K562 (cell line): ENCODE results near the gene ZNF737. TPM values are rescaled to one million over a fixed set of nuclear protein-coding genes. Genes with fewer than 3 reads are reported as not detected.
A peak's percentile ranks its signal among the peaks of the same experiment; 100 is the strongest.

Experiments
- ATAC-seq: fragments of 200-7000 bp; cut with Tn5 transposase; 3 replicates; pipeline ENCODE4 v1.9.1; 2020; ENCODE audit warnings: moderate library complexity
- BruUV-seq: library from RNA; stranded (reverse); fragments of 400-500 nt; replicated peaks from 2 replicates; lab custom pipeline; 2021; lab: Mats Ljungman, UMichigan
- CTCF ChIA-PET: fragments of 300-600 bp; formaldehyde crosslinking; extraction: SDS; loops from one replicate; lab custom pipeline; 2021; ENCODE audit warnings: low intra/inter-chr PET ratio; lab: Yijun Ruan, JAX
- POLR2A ChIA-PET: fragments of 300-600, 350-650 bp; sonication (Branson Sonifier 250); formaldehyde crosslinking; extraction: SDS; loops from one replicate; lab custom pipeline; 2021; ENCODE audit warnings: antibody characterized with exemption, inconsistent platforms; lab: Yijun Ruan, JAX
- DNase-seq, 4 experiments: peaks; one replicate each; pipeline versions ENCODE4 v3.0.0 to v3.0.0-alpha.2; 2011 to 2018; ENCODE audit warnings: low spot score in 3 of 4, mixed read lengths in 3 of 4; ENCODE audit errors: extremely low read depth in 1 of 4
- FAIRE-seq: peaks from 2 replicates; lab custom pipeline; 2011; peaks lifted over from hg19 to GRCh38; lab: Jason Lieb, UNC
- H2AFZ ChIP-seq: 2 replicates; pipeline ENCODE4 v1.6.0; 2011; ENCODE audit warnings: low read depth, low read length, control low read depth, inconsistent platforms
- H3K27ac ChIP-seq: fragments of 200-600 bp; 3 replicates; pipeline ENCODE4 v1.8.0; 2011; ENCODE audit warnings: low read depth, mild to moderate bottlenecking, control low read depth, inconsistent platforms, low read length, moderate library complexity, mixed read lengths; ENCODE audit errors: extremely low read depth
- H3K27me3 ChIP-seq, 2 experiments: fragments of 300-600 bp in 1 of 2; 2 replicates in 1 of 2; 3 replicates in 1 of 2; pipeline versions ENCODE4 v1.6.0 to v1.8.0; 2011; ENCODE audit warnings: inconsistent platforms in 2 of 2, low read length in 2 of 2, mild to moderate bottlenecking in 1 of 2, mixed read lengths in 1 of 2, moderate library complexity in 1 of 2; ENCODE audit not compliant: control insufficient read depth in 2 of 2, insufficient read depth in 2 of 2
- H3K36me3 ChIP-seq: fragments of 300-600 bp; 3 replicates; pipeline ENCODE4 v1.8.0; 2011; ENCODE audit warnings: mild to moderate bottlenecking, low read length, inconsistent platforms; ENCODE audit not compliant: control insufficient read depth, insufficient read depth
- H3K4me1 ChIP-seq, 2 experiments: fragments of 200-600 bp in 1 of 2; replicated peaks in 1 of 2; 2 replicates in 1 of 2; 3 replicates in 1 of 2; pipeline versions ENCODE4 v1.5.1 to v1.8.0; 2011; ENCODE audit warnings: inconsistent platforms in 2 of 2, low read length in 2 of 2, mild to moderate bottlenecking in 1 of 2, mixed read lengths in 1 of 2, moderate library complexity in 1 of 2; ENCODE audit not compliant: control insufficient read depth in 2 of 2, insufficient read depth in 2 of 2
- H3K4me2 ChIP-seq: 2 replicates; pipeline ENCODE4 v1.6.1; 2011; ENCODE audit warnings: low read length, control low read depth, inconsistent platforms, mixed read lengths; ENCODE audit not compliant: insufficient read depth
- H3K4me3 ChIP-seq: fragments of 200-600 bp; sonication (generic), shearing (Covaris generic); 2 replicates; pipeline ENCODE4 v1.5.1; 2016; ENCODE audit warnings: control low read depth, inconsistent platforms
- H3K79me2 ChIP-seq: fragments of 200-600 bp; 3 replicates; pipeline ENCODE4 v1.8.0; 2011; ENCODE audit warnings: low read length, inconsistent platforms; ENCODE audit not compliant: control insufficient read depth, insufficient read depth
- H3K9ac ChIP-seq, 2 experiments: 2 replicates each; pipeline versions ENCODE4 v1.6.0 to v1.6.1; 2011; ENCODE audit warnings: low read depth in 2 of 2, low read length in 2 of 2, control low read depth in 1 of 2, inconsistent platforms in 1 of 2, mild to moderate bottlenecking in 1 of 2, mixed read lengths in 1 of 2; ENCODE audit not compliant: insufficient read depth in 1 of 2
- H3K9me1 ChIP-seq: one replicate; pipeline ENCODE4 v1.6.0; 2011; ENCODE audit warnings: inconsistent platforms, mild to moderate bottlenecking, low read length, moderate library complexity; ENCODE audit not compliant: control insufficient read depth, insufficient read depth
- H3K9me3 ChIP-seq: replicated peaks from 2 replicates; pipeline ENCODE4 v1.5.1; 2011; ENCODE audit warnings: low read depth, low read length, inconsistent platforms; ENCODE audit not compliant: control insufficient read depth, insufficient read depth
- H4K20me1 ChIP-seq: replicated peaks from 2 replicates; pipeline ENCODE4 v1.6.1; 2011; ENCODE audit warnings: low read length, inconsistent platforms, mixed read lengths; ENCODE audit not compliant: control insufficient read depth, insufficient read depth
- ARID2 ChIP-seq: fragments of 450-650 bp; IDR thresholded peaks from 2 replicates; pipeline ENCODE4 v1.6.1; 2017; ENCODE audit warnings: antibody characterized with exemption, mild to moderate bottlenecking
- CBFA2T3 ChIP-seq: fragments of 450-650 bp; IDR thresholded peaks from 2 replicates; pipeline ENCODE4 v1.6.1; 2017
- CTCF ChIP-seq, 3 experiments: IDR thresholded peaks in 2 of 3; conservative IDR thresholded peaks in 1 of 3; 2 replicates each; pipeline ENCODE4 v1.5.1; 2011 to 2012; ENCODE audit warnings: low read length in 3 of 3, mild to moderate bottlenecking in 3 of 3, control low read depth in 2 of 3, improper control_type of control experiment in 1 of 3, inconsistent platforms in 1 of 3, low read depth in 1 of 3, mixed read lengths in 1 of 3, moderate library complexity in 1 of 3; ENCODE audit not compliant: insufficient read depth in 2 of 3
- MEF2A ChIP-seq: IDR thresholded peaks from 2 replicates; pipeline ENCODE4 v1.6.1; 2011; ENCODE audit warnings: low read depth, mild to moderate bottlenecking, low read length, moderate library complexity; ENCODE audit not compliant: control insufficient read depth
- RAD21 ChIP-seq, 2 experiments: fragments of 250-450 bp in 1 of 2; fragments of 450-650 bp in 1 of 2; sonication (Bioruptor Pico) in 1 of 2; formaldehyde crosslinking in 1 of 2; IDR thresholded peaks in 1 of 2; conservative IDR thresholded peaks in 1 of 2; 2 replicates each; pipeline versions ENCODE4 v1.4.0 to v1.8.0; 2020 to 2022; ENCODE audit warnings: mild to moderate bottlenecking in 2 of 2, moderate library complexity in 1 of 2
- ZNF79 ChIP-seq: fragments of 250-450 bp; sonication (Bioruptor Pico); IDR thresholded peaks from 2 replicates; pipeline ENCODE4 v1.4.0; 2020; ENCODE audit warnings: low read depth, mild to moderate bottlenecking, moderate library complexity
- WGBS: fragments of 100-300 bp; shearing (Covaris generic); methylation state at CpG from one replicate; pipeline ENCODE4 v1.1.6; 2016; ENCODE audit warnings: low coverage, mixed read lengths; ENCODE audit not compliant: insufficient coverage; ENCODE audit errors: missing lambda C conversion rate; 5-methylcytosine and 5-hydroxymethylcytosine counted together
- in situ Hi-C: fragments of 300-500 bp; cut with MboI; formaldehyde crosslinking; loops from 4 replicates; pipeline ENCODE4 v1.15.0; 2018; ENCODE audit warnings: inconsistent platforms, mixed read lengths
- intact Hi-C: fragments of 100-400 bp; cut with micrococcal nuclease; formaldehyde crosslinking; loops from 2 replicates; pipeline ENCODE4 v1.14.2; 2022
- polyA plus RNA-seq, 8 experiments: library from polyadenylated mRNA; depleted of rRNA in 4 of 8; stranded (reverse) in 5 of 8; unstranded in 3 of 8; fragments of >200 nt; fragmentation: Nextera tagmentation in 2 of 8; fragmentation: Illumina TruSeq in 1 of 8; extraction: Ambion mirVana in 2 of 8; extraction: Trizol in 1 of 8; gene quantifications; 2 replicates each; pipeline versions ENCODE4 v1.2.1 to v1.2.3, GENCODE V29; 2011 to 2014; ENCODE audit warnings: inconsistent platforms in 1 of 8, missing spikeins in 1 of 8
- total RNA-seq, 7 experiments: library from RNA; depleted of rRNA in 6 of 7; stranded (reverse); fragments of >200 nt in 6 of 7; fragmentation: Illumina TruSeq in 2 of 7; extraction: Trizol in 2 of 7; gene quantifications; 2 replicates each; pipeline versions ENCODE4 v1.2.1 to v1.2.3, GENCODE V29; 2011 to 2021; ENCODE audit warnings: low replicate concordance in 1 of 7
- TF ChIP-seq, protein P1 (sequence below): fragments of 250-450 bp; sonication (Bioruptor Pico); IDR thresholded peaks from 2 replicates; pipeline ENCODE4 v1.4.0; 2020; ENCODE audit warnings: mild to moderate bottlenecking, moderate library complexity

The ZNF737 gene
- total and polyA plus RNA-seq, 9 of the 15 experiments (the other 6 are each of a cell fraction or from before 2014, with no cell fraction given), result 0.01 to 0.32 (median 0.10) TPM; not detected in 1

GRCh38 chr19:20558011-20558410, 7.6 kb downstream of the ZNF737 start:
- intact Hi-C loops, result no loop called here
- no TSS peak for BruUV-seq
- DNase-seq (peak in 1 of 4 experiments; percentile 26), ATAC-seq (no peak), FAIRE-seq (no peak)
- no peak overlapping the region for H3K9ac ChIP-seq
- no peak overlapping the region for H2AFZ ChIP-seq
- no peaks in the 10 kb centered on the region for H3K36me3 ChIP-seq
- H3K9me3 ChIP-seq, result no peaks in the 10 kb centered on the region
- TF ChIP-seq CTCF (IDR thresholded peaks at IDR 0.05 in 2 of 3, conservative IDR thresholded peaks at IDR 0.05 in 1 of 3; ENCODE audit: insufficient read depth in 2 of 3, low read depth in 1 of 3, low read length in 3 of 3) (peak in 2 of 3 experiments; percentile 16 to 21; a peak in 1 of 6 replicates), ARID2 (no peak), CBFA2T3 (no peak), MEF2A (no peak), RAD21 (CRISPR knock-in tag; conservative IDR thresholded peaks at IDR 0.05 in 1 of 2, IDR thresholded peaks at IDR 0.05 in 1 of 2) (0 out of 4 replicates have a peak, but pooled peaks of 1 of the 2 experiments have one; percentile 30), ZNF79 (CRISPR knock-in tag) (no peak)
- TF ChIP-seq, protein P1, sequence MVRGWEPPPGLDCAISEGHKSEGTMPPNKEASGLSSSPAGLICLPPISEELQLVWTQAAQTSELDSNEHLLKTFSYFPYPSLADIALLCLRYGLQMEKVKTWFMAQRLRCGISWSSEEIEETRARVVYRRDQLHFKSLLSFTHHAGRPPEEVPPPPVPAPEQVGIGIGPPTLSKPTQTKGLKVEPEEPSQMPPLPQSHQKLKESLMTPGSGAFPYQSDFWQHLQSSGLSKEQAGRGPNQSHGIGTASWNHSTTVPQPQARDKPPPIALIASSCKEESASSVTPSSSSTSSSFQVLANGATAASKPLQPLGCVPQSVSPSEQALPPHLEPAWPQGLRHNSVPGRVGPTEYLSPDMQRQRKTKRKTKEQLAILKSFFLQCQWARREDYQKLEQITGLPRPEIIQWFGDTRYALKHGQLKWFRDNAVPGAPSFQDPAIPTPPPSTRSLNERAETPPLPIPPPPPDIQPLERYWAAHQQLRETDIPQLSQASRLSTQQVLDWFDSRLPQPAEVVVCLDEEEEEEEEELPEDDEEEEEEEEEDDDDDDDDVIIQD (CRISPR knock-in tag), result no peak
- no peak overlapping the region for H3K4me3 ChIP-seq
- no peaks in the 10 kb centered on the region for H3K27me3 ChIP-seq
- in situ Hi-C loops, result no loop called here
- POLR2A ChIA-PET, result no interaction called here
- no peak overlapping the region for H3K27ac ChIP-seq
- CTCF ChIA-PET, result no interaction called here
- H3K4me2 ChIP-seq, result no peak overlapping the region
- H3K9me1 ChIP-seq, result no peaks in the 10 kb centered on the region
- H3K4me1 ChIP-seq, result no peaks in the 10 kb centered on the region
- H3K79me2 ChIP-seq, result no peaks in the 10 kb centered on the region
- 2% methylated on average over 4 of the region's 4 CpGs for WGBS
- no peaks in the 10 kb centered on the region for H4K20me1 ChIP-seq
